ENCODE measurements around the gene KCNH3. TPM values are rescaled to one million over a fixed set of nuclear protein-coding genes. Genes with fewer than 3 reads are reported as not detected.
"Not testable (repeated sequence)": the region's sequence is repeated elsewhere in the genome, so short reads cannot be mapped to it uniquely, and the experiment has no call there.

The KCNH3 gene
- total RNA-seq, 1 donor from 2014 or later = 0.12 TPM

DNA sequence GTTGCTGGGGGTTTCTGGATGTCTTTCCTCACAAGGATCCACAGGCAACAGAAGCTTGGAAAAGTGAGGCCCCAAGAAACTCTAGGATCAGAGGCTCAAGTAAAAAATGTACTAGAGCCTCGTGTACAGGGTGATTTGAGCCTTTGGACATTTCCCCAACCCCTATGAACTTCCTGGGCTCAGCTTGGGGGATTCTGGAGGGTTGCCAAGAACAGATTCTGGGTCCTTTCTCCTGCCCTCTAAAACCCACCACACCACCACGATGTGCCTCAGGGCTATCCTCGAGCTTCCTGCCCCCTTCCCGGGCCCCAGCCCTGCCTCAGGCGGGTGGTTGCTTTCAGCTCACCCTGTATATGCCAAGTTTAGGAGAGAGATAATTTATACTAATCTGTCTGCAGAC, 66.0 kb downstream of the KCNH3 start:
- DNase-seq (ENCODE audit: low read depth) = no peak

GRCh38 chr12:49605539-49605938, 66.7 kb downstream of the KCNH3 start, which contains the start of gene FAM186B:
FAM186B (minus strand) TSS chr12:49605639; CDS start chr12:49605477, 162 bp downstream.
- DNase-seq (ENCODE audit: low read depth); H3K4me3 ChIP-seq (ENCODE audit: low read depth, low read length): not testable (repeated sequence)

More for the DNA sequence above, 66.0 kb downstream of the KCNH3 start:
- TF ChIP-seq CTCF (conservative IDR thresholded peaks at IDR 0.05; ENCODE audit: low read depth, low read length) = no peak
- no peak overlapping the region for H3K4me3 ChIP-seq (ENCODE audit: low read depth, low read length)

Other genes with a start within 250 kb of the KCNH3 start
- 1.1 TPM in 1 of 2 replicates, not detected in the other for gene PRPH, start 243.9 kb upstream of the KCNH3 start, total RNA-seq
- 31.7 and 45.4 TPM in 2 replicates for gene TROAP, start 215.8 kb upstream of the KCNH3 start, total RNA-seq
- not detected in 2 replicates for gene C1QL4, start 201.8 kb upstream of the KCNH3 start, total RNA-seq
- 0.40 and 1.0 TPM in 2 replicates for gene DNAJC22, start 192.1 kb upstream of the KCNH3 start, total RNA-seq
- gene SPATS2, start 171.6 kb upstream of the KCNH3 start, total RNA-seq = 14.9 and 29.9 TPM in 2 replicates
- gene MCRS1, start 29.1 kb downstream of the KCNH3 start, total RNA-seq = 62.4 and 118 TPM in 2 replicates
- 0.07 TPM in 1 of 2 replicates, not detected in the other for gene FAM186B, start 66.6 kb downstream of the KCNH3 start, total RNA-seq
- gene PRPF40B, start 84.5 kb downstream of the KCNH3 start, total RNA-seq = 10.6 and 12.4 TPM in 2 replicates
- 21.3 and 21.7 TPM in 2 replicates for gene FMNL3, start 168.4 kb downstream of the KCNH3 start, total RNA-seq
- gene TMBIM6, start 202.5 kb downstream of the KCNH3 start, total RNA-seq = 429 and 436 TPM in 2 replicates

Measured in epithelial cell of proximal tubule (primary cell).